CD14-positive monocyte (primary cell): ENCODE data around the gene ADAT1. TPM values are rescaled to one million over a fixed set of nuclear protein-coding genes. Genes with fewer than 3 reads are reported as not detected.

Experiments used
- DNase-seq, 3 donors: peaks; one replicate each; pipeline ENCODE4 v3.0.0-alpha.2; 2011 to 2022
- H2AFZ ChIP-seq: 2 replicates; pipeline ENCODE4 v1.6.0; 2012; ENCODE audit warnings: mild to moderate bottlenecking, low read depth, low read length, inconsistent platforms; ENCODE audit not compliant: insufficient read depth, poor library complexity, severe bottlenecking
- H3K27ac ChIP-seq, 2 donors: 1 replicate in 1 of 2; 2 replicates in 1 of 2; pipeline ENCODE4 v1.5.1; 2012 to 2013; ENCODE audit warnings: low read length in 2 of 2, control low read depth in 1 of 2, inconsistent platforms in 1 of 2, low read depth in 1 of 2, mild to moderate bottlenecking in 1 of 2
- H3K27me3 ChIP-seq, 2 donors: one replicate each; pipeline versions ENCODE4 v1.6.0 to v1.6.1; 2011 to 2013; ENCODE audit warnings: low read length in 2 of 2; ENCODE audit not compliant: control insufficient read depth in 2 of 2, insufficient read depth in 2 of 2
- H3K36me3 ChIP-seq, 2 donors: replicated peaks in 1 of 2; 1 replicate in 1 of 2; 2 replicates in 1 of 2; pipeline versions ENCODE4 v1.5.1 to v1.6.1; 2012 to 2013; ENCODE audit warnings: low read length in 2 of 2, control low read depth in 1 of 2, inconsistent platforms in 1 of 2, mild to moderate bottlenecking in 1 of 2; ENCODE audit not compliant: insufficient read depth in 2 of 2, control insufficient read depth in 1 of 2
- H3K4me1 ChIP-seq, 2 donors: 1 replicate in 1 of 2; 2 replicates in 1 of 2; pipeline versions ENCODE4 v1.5.1 to v1.6.1; 2012 to 2013; ENCODE audit warnings: low read length in 2 of 2, control low read depth in 1 of 2, inconsistent platforms in 1 of 2, mild to moderate bottlenecking in 1 of 2, moderate library complexity in 1 of 2; ENCODE audit not compliant: insufficient read depth in 2 of 2, control insufficient read depth in 1 of 2
- H3K4me2 ChIP-seq: replicated peaks from 2 replicates; pipeline ENCODE3; 2012; ENCODE audit warnings: low read length, moderate library complexity, mild to moderate bottlenecking; ENCODE audit not compliant: poor library complexity, severe bottlenecking; ENCODE audit errors: extremely low read depth
- H3K4me3 ChIP-seq, 3 experiments: fragments of 200-600 bp in 1 of 3; sonication (generic) in 1 of 3; replicated peaks in 1 of 3; 1 replicate in 2 of 3; 2 replicates in 1 of 3; pipeline ENCODE4 v1.5.1; 2011 to 2013; ENCODE audit warnings: low read length in 3 of 3, mild to moderate bottlenecking in 3 of 3, control low read depth in 2 of 3, low read depth in 2 of 3, inconsistent platforms in 1 of 3, moderate library complexity in 1 of 3
- H3K79me2 ChIP-seq: 2 replicates; pipeline ENCODE4 v1.6.0; 2012; ENCODE audit warnings: mild to moderate bottlenecking, control low read depth, inconsistent platforms, low read length, moderate library complexity; ENCODE audit not compliant: insufficient read depth
- H3K9ac ChIP-seq: 2 replicates; pipeline ENCODE4 v1.6.0; 2017; ENCODE audit warnings: low read length, mild to moderate bottlenecking; ENCODE audit not compliant: insufficient read depth, poor library complexity, severe bottlenecking
- H3K9me3 ChIP-seq, 2 donors: replicated peaks in 1 of 2; 1 replicate in 1 of 2; 2 replicates in 1 of 2; pipeline versions ENCODE4 v1.5.1 to v1.6.1; 2012 to 2013; ENCODE audit warnings: low read length in 2 of 2, control low read depth in 1 of 2; ENCODE audit not compliant: control insufficient read depth in 1 of 2, insufficient read depth in 1 of 2
- H4K20me1 ChIP-seq: 2 replicates; pipeline ENCODE4 v1.6.0; 2012; ENCODE audit warnings: mild to moderate bottlenecking, low read length, control low read depth, moderate library complexity; ENCODE audit not compliant: insufficient read depth
- H3K27ac Mint-ChIP-seq, 7 donors: one replicate each; pipeline ENCODE4 v1.8.0; 2020; ENCODE audit warnings: mild to moderate bottlenecking in 7 of 7, mixed read lengths in 7 of 7, moderate library complexity in 6 of 7, inconsistent platforms in 2 of 7
- H3K27me3 Mint-ChIP-seq, 3 donors: one replicate each; pipeline ENCODE4 v1.8.0; 2021 to 2022; ENCODE audit warnings: low read depth in 3 of 3, mild to moderate bottlenecking in 3 of 3, mixed read lengths in 3 of 3, moderate library complexity in 3 of 3, inconsistent platforms in 1 of 3
- H3K36me3 Mint-ChIP-seq, 2 donors: one replicate each; pipeline ENCODE4 v1.8.0; 2020; ENCODE audit warnings: mixed read lengths in 2 of 2, inconsistent platforms in 1 of 2, mild to moderate bottlenecking in 1 of 2
- H3K4me1 Mint-ChIP-seq: one replicate; pipeline ENCODE4 v1.8.0; 2020; ENCODE audit warnings: mild to moderate bottlenecking, mixed read lengths
- H3K4me3 Mint-ChIP-seq, 2 donors: one replicate each; pipeline ENCODE4 v1.8.0; 2020; ENCODE audit warnings: mild to moderate bottlenecking in 2 of 2, mixed read lengths in 2 of 2, moderate library complexity in 1 of 2
- H3K9me3 Mint-ChIP-seq, 7 donors: one replicate each; pipeline ENCODE4 v1.8.0; 2020 to 2022; ENCODE audit warnings: mixed read lengths in 7 of 7, mild to moderate bottlenecking in 6 of 7, moderate library complexity in 6 of 7, inconsistent platforms in 2 of 7
- CTCF ChIP-seq: fragments of 200-600 bp; IDR thresholded peaks from one replicate; pipeline ENCODE4 v1.8.0; 2022; ENCODE audit warnings: antibody characterized with exemption, mild to moderate bottlenecking
- WGBS: methylation state at CpG from one replicate; pipeline ENCODE4 v1.1.5; 2013; ENCODE audit warnings: missing lambda C conversion rate; ENCODE audit not compliant: insufficient coverage; 5-methylcytosine and 5-hydroxymethylcytosine counted together
- intact Hi-C, 2 donors: fragments of 100-400 bp; cut with micrococcal nuclease; formaldehyde crosslinking; loops; one replicate each; pipeline versions ENCODE4 v1.15.0 to v1.15.1; 2023
- polyA minus RNA-seq: library from RNA; depleted of rRNA, polyadenylated mRNA; stranded (reverse); fragments of >200 nt; gene quantifications from 2 replicates; pipeline ENCODE4 v1.2.3, GENCODE V29; 2012
- polyA plus RNA-seq, 3 donors: library from polyadenylated mRNA; depleted of rRNA in 1 of 3; unstranded in 2 of 3; stranded (reverse) in 1 of 3; fragments of 300-500 nt in 2 of 3; fragments of >200 nt in 1 of 3; fragmentation: Illumina TruSeq in 2 of 3; gene quantifications; 1 replicate in 2 of 3; 2 replicates in 1 of 3; pipeline ENCODE4 v1.2.3, GENCODE V29; 2012 to 2021
- total RNA-seq, 12 experiments: library from RNA in 1 of 12; stranded (reverse) in 1 of 12; fragments of 120-200 nt in 1 of 12; gene quantifications; one replicate each; pipeline ENCODE4 v1.2.4 and lab custom pipeline; 2013 to 2026; ENCODE audit warnings: mixed read lengths in 6 of 12, inconsistent platforms in 1 of 12

ADAT1 gene
- 37.0 TPM for total RNA-seq (2013)
- polyA plus RNA-seq (10 to 100 TPM; 16.8 to 18.9 (median 17.8) TPM), polyA minus RNA-seq (40.5 and 57.8 TPM in 2 replicates), total RNA-seq (lab: John Stamatoyannopoulos, UW) (7.4 to 18.8 (median 14.6) reads per million in 11 experiments)

- H3K9me3 Mint-ChIP-seq, result no peaks in the 10 kb centered on the region
- H3K4me1 ChIP-seq, result peaks cover 12 to 24% of the 10 kb centered on the region in 2 donors
These were observed at the start of gene ADAT1 for GRCh38 chr16:75622761-75623605. Gene ADAT1, minus strand, starts transcription at chr16:75623281. Its CDS starts 2,482 bp downstream, at chr16:75620799.

More at GRCh38 chr16:75622761-75623605, at the start of gene ADAT1:
- Mint-ChIP-seq H3K4me1 (peaks cover 29% of the 10 kb centered on the region), H3K27ac (peak within 1 kb of the TSS; percentile 95 to 99 (median 97)), H3K27me3 (no peaks in the 10 kb centered on the region), H3K36me3 (peaks cover 44 to 45% of the 10 kb centered on the region in 2 donors), H3K4me3 (peak within 1 kb of the TSS; percentile 98 to 99)
- no peaks in the 10 kb centered on the region for H4K20me1 ChIP-seq
- TF ChIP-seq CTCF, result no peak
- no peaks in the 10 kb centered on the region for H3K9me3 ChIP-seq
- H3K4me2 ChIP-seq, result peak within 1 kb of the TSS; percentile 95
- peaks cover 26 to 54% of the 10 kb centered on the region in 2 donors for H3K36me3 ChIP-seq
- H3K4me3 ChIP-seq, result peak within 1 kb of the TSS; percentile 70 to 95 (median 93)
- no peaks in the 10 kb centered on the region for H3K27me3 ChIP-seq
- under 1% methylated on average over 58 of the region's 62 CpGs for WGBS
- H2AFZ ChIP-seq, result peak within 1 kb of the TSS; percentile 95
- H3K9ac ChIP-seq, result peak within 1 kb of the TSS; percentile 90
- peaks cover 12% of the 10 kb centered on the region for H3K79me2 ChIP-seq
- intact Hi-C loops, result loop anchor here (1.0 to 10.0 kb wide), 7 partner anchors 24 to 191 kb away; partner anchors contain the start of genes CFDP1 (in 2 of the 2), GABARAPL2 (in 2 of the 2), KARS1 (in 2 of the 2) and TERF2IP (in 2 of the 2)
- DNase-seq, result peak; percentile 97 to 99 (median 97)
- H3K27ac ChIP-seq, result peak within 1 kb of the TSS; percentile 92 to 93
